Medulla oblongata (tissue), 1 donor: Measurements from ENCODE around the gene JAZF1.

Experiments used
- DNase-seq: peaks from one replicate; pipeline ENCODE4 v3.0.0-alpha.2; 2015; ENCODE audit errors: extremely low spot score

Gene JAZF1

DNA sequence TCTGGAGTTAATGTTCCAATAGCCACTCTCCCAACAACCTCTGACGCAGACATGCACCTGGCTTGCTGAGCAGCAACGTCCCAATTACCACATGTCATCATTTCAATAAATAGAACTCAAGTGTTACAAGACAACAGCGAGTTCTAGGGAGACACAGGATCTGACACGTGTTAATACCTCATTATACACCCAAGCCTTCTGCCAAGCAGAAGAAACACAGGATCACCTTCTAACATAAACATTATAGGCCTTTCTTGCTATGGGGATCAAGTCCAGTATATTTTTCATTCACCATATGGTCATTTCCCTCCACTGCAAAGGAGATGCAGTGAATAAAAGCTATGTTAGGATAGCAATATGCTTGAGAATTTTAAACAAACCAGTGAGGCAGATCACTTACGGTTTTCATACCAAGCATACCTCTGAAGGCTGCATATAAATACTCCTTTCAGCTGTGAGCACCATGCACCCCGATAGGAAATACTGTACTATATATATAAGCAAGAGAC lies 74.2 kb downstream of the JAZF1 start:
- DNase-seq = no peak

DNA sequence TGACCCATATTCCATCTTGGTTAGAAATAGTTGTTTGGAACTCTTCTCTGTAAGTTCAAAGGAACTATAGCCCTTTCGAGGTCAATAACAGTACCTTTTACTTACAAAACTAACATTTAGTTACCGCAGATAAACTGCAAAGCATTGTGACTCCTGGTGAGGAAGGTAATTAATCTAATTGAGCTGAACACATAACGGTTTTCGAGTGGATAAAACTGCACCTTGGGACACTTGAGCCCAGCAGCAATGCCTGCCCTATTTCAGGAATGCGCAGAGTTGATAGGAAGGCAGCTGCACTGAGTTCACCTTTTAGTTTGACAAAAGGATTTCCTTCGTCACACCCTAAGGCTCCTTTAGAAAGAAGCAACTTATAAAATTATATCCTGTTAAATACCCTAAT lies 75.4 kb downstream of the JAZF1 start:
- no peak for DNase-seq

DNA sequence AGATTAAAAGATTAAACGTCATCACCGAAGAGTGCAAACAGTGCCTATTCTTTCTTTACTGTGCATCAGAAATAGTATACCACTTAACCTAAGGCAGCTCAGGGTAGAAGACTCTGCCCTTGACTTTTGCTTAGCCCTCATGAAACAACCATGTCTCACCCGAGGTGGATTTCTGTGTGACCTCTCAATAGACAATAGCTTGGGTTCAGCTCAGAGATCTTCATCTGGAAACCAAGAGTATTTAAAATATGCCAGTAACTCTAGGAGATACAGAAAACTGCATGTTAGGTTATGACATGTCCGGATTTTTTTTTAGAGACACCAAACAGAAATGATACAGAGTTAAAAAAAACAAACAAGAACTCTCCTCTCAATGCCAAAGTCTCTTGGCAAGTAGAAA lies 75.8 kb downstream of the JAZF1 start:
- no peak for DNase-seq

DNA sequence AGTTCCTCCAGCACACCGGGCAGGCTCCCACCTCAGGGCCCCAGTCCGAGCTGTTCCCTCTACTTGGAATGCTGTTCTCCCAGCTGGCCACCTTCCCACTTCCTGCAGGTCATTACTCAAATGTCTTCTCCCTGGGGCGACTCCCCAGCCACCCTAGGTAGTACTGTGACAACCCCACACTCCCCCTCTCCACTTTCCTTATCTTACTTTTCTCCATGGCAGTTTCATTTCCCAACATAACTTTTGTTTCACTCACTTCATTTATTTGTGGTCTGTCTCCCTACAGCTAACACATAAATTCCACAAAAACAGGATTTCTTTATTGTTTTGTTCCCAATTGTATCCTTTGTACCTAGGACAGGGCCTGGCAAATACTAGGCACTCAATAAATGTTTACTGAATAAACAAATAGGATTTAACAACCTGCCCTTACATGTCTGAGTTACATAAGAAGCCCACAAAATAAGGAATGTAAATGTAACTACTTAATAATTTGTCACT lies 76.5 kb downstream of the JAZF1 start:
- no peak for DNase-seq

DNA sequence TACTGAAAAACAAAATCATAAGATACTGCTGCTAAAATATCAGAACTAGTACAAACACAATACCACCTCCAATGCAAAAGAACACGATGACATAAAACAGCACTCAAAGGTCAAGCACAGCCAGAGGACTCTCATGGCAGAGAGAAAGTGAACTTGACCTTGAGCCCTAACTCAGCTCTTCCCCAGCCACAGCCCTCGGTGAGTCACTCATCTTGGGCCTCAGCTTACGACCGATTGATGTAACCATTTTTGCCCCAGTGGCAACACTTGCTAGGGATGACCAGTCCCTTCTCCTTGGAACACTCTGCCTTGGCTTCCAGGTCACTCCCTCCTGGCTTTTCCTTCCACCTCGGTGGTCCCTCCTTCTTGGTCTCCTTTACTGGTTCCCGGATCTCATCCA lies 77.8 kb downstream of the JAZF1 start:
- no peak for DNase-seq

DNA sequence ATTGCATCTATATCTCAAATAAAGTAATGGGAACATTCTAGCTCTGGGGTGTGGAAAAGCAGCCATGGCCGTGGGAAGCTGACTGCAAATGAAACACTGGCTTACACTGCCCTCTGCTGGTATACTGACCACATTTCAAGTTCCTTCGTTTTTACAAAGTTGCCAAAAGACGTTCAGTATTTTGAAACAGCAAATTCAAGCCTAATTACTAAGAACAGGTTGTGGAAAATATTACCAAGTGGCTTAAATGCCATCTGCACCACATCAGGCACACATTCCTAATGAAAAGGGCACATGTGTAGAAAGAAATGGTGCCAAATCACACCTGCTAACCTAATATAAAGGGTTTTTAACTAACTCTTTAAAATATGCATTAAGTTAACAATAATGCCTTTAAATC lies 83.9 kb downstream of the JAZF1 start:
- peak; percentile 82 for DNase-seq

DNA sequence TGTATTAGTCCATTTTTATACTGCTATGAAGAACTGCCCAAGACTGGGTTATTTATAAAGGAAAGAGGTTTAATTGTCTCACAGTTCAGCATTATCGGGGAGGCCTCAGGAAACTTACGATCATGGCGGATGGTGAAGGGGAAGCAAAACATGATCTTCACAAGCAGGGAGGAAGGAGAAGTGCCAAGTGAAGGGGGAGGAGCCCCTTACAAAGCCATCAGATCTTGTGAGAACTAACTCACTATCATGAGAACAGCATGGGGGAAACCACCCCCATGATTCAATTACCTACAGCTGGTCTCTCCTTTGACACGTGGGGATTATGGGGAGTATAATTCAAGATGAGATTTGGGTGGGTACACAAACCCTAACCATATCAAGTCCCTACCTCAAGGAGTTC lies 85.4 kb downstream of the JAZF1 start:
- no peak for DNase-seq

DNA sequence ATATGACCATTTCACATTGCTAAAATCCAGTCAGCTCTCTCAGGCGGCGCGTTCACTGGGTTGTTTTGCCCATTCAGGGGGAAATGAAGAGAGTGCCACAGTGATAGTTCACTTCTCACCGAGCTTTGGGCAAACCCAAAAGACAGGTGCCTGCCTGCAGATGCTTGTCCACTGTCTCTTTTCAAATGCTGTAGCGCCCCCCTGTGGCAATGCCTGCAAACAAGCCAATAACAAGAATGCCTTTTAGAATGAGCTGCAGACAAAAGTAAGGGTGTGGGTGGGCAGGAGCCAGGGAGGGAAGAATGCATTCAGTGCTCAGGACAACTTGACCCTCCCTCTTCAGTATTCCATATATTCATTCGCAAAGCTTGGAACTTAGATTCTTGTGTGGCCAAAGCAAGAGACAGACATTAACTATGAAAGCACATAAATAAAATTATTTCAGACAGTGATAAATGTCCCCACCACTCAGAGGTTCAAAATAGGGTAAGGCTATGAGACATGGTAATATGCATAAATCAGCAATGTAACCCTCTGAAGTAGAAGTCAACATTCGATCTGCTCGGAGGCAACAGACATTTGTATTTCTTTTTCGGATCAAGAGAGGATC lies 86.9 kb downstream of the JAZF1 start:
- DNase-seq = peak; percentile 80

DNA sequence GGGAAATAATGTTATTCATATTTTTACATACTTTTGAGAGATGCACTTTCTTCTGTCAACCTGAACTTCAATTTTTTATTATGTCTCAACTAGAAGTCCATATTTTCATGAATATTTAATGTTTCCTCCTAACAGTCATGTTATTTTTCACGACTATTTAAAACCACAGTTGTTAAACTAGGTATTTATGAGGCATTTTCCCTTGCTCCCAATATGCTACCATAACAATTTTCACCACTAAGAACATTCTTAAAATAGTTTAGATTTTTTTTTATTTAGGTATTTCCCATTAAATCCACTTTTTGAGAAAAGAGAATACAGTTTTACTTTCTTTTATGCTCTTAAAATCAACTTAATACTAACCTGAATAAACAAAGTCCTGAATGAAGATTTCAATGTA lies 89.4 kb downstream of the JAZF1 start:
- DNase-seq = no peak

DNA sequence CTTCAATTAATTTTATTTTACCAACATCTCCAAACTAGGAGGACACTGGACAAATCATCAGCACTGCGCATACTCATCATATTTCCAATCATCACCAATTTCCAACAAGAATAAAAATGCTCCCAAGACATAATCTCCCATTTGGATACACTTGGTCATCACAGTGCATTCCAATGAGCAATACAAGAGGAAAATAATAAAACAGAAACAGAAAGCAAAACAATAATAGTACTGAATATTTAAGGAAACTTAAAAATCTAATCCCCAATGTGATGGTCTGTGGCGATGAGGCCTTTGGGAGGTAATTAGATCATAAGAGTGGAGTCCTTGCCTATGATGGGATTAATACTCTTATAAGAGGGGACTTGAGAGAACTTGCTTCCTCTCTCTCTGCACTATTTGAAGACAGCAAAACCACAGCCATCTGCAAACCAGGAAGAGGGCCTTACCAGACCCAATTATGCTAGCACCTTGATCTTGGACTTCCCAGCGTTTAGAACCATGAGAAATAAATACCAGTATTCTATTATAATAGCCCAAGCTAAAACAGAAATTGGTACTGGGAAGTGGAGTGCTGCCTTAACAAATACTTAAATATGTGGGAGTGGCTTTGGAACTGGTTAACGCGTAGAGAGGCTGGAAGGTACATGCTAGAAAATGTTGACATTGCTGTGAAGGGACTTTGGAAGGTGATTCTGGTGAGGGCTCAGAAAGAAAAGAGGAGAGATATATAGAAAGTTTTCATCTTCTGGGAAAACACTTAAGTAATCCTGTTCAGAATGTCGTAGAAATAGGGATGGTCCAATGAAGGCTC lies 91.5 kb downstream of the JAZF1 start:
- DNase-seq = no peak

DNA sequence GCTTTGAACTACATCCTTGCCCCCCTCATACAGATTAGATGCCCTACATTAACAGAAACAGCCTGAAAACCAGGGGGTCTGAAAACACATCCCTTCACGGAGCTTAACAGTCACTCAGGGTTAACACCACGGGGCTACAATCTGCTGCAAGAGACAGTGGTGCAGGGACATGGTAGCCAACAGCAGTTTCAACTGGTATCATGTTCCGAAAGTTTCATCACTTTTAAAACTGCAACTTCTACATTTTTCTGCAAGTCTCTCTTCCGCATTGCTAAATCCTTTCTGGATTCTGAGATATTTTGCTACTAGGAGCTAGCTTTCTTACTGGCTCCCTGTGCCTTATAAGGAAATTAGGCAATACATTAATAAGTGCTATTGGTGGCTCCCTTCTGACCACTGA lies 92.6 kb downstream of the JAZF1 start:
- no peak for DNase-seq

DNA sequence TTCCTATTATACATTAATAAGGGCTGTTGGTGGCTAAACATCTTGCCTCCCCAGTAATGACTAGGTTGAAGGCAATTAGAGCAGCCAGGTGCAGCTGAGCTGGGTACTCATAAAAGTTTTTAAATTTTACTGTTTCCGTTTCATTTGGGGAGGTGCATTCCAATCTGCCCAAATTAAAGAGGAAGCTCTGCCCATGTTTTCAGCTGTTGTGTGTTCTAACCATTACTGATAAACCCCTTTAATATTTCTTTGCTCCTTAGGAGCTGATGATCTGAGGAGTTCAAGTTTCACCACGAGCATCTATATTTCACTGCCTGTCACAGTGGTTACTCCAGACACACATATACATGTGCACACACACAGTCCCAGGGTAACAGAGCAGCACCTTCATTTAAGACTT lies 94.4 kb downstream of the JAZF1 start:
- no peak for DNase-seq

DNA sequence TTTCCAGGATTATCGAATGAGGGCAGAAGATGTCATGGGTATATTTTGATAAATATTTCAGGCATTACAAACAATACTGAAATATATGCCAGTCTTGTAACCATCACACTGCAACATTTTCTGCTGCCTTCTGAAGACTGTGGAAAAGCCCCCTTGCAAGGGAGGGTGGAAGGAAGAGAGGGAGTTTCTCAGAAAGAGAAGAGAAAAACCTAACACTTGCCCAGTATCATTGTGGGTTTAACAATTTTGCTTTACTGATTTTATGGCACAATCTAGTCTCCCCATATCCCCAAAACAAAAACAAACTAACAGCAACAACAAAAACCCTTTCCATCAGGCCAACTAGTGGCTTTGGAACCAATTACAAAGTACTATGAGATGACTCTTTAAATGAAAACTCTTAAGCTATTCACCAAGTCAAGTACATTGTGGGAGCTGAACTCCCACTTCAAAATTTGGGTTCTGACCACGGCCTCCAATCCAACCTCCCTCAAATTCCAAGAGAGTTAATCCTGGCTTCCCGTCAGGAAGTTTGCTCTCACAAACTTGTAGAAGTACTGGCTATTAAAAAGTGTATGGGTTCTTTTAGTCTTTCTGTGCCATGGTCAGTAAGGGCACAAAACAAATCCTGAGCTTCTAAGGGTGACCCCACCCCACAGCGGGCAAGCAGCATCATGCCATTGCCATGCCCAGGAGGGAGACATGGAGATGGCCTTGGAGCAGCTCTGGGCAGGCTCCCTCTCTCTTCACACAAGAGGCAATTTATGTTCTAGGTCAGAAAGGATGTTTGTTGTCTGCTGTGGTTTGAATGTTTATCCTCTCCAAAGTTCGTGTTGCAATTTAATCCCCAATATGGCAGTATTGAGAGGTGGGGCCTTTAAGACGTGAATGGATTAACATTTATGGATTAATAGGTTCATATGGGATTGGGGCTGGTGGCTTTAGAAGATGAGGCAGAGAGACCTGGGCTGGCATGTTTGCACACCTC lies 96.3 kb downstream of the JAZF1 start:
- no peak for DNase-seq

DNA sequence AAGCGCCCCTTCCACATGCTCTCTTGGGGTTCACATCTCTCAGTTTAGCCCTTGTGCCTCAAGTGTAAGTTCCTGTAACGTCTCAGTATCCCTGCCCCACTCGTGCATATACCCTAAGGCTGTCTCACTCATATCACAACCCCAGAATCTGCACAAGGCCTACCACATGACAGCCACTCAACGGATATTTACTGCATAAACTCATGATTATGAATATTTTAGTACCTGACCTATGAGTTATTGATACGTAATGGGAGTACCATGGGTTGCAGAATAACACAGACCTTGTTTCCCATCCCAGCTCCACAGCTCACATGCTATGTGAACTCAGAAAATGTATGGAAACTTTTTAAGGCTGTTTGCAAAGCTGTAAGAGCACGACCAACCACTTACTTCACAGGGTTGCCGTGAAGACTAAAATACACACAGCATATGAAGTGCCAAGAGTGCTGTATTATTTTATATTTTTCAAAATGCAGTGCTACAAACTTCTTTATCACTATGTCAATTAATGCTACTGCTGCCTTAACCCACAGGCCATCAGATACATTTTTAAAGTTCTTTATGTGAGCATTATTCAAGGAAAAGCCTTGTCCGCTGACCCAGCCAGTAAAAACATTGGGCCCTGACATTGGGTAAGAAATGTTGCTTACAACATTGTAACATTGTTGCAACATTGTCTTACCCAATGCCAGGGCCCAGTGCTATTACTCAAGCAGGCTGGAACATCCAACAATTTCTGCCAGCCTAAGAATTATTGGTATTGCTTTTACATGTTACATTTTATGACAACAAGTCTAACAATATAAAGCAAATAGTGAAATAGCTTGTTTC lies 97.2 kb downstream of the JAZF1 start:
- no peak for DNase-seq

DNA sequence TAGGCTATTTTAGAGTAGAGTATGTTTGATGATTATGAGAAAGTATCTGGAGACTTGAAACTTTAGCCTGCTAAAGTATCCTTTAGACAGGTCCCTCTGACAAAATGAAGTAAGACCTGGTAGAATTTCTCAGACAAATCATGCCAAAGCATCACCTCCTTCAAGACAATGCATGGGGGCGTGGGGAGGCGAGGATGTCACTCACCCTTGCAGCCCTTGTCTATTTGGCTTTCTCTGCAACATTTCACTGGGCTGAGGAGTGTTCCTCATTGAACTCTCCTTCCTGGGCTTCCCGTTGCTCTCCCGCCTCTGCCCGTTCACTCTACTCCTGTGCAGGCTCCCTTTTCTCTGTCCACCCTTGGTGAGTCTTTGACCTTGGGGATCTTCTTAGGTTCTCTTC lies 98.5 kb downstream of the JAZF1 start:
- DNase-seq = no peak

DNA sequence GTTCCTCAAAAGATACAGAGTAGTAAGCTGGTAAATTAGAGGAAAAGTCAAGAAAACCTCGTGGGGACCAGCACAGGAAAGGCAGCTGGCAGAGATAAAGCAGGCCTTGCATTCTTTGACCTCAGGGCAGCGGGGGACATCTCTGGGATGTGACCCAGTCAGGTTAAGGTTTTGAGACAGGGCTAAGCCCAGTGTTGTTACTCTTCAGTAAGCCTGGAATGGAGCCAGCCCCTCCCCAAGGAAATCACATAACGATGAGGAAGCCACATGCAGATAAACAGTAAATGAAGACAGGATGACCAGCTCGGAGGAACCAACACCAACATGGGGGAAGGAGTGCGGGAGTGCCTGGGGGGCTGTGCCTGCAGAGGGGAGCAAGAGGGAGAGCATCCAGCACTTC lies 99.6 kb downstream of the JAZF1 start:
- no peak for DNase-seq

DNA sequence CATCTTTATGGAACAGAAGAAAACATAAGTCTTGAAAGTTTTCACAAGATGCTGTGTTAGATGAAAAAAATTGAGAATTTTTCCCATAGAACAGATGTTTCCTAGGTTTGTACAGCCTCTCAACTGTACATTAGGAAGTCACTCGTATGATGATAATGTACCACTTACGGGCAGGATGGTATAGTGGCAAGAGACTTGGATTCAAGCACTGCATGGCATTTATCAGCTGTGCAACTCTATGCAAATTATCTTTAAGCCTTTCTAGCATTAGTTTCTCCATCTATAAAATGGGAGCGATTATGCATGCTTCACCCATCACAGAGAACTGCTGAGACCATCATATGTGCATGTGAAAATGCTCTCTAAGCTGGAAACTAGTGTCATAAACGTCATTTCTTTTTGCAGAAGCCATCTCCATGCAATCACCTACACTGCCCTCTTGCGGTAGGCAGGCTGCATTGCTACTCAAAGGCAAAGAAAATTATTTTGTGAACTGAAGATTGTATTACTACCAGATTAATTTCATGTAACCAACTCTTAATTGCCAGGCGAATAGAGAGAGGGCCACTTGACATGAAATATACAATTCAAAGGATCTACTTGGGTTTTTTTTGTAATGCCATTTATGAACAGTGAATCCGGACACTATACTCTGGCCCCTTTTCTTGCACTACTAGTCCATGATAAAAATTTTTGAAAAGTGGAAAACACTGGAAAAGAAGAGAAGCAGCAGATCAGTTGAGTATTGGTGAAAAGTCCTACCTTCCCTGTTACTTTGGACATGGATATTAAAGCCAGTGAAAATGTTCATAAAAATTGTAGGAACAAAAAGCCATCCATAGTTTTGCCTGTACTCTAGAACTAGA lies 102.3 kb downstream of the JAZF1 start:
- DNase-seq = peak; percentile 55

DNA sequence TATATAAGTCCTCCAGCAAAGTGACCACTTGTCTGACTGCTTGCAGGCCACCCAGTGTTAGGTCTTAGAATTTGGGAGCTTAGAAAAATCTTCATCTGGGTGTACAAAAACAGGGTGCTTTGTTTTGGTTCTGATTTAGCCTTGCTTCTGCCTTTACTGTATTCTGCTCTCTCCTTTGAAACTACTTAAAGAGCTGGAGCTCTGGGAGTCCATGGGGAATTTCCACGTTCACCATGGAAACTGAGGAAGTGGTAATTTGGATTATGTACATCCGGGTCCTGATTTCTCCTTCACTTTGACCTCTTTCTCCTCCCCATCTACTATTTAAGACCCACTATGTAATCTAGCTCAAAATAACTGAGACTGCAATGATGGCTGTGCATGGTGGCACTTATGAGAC lies 103.0 kb downstream of the JAZF1 start:
- no peak for DNase-seq

DNA sequence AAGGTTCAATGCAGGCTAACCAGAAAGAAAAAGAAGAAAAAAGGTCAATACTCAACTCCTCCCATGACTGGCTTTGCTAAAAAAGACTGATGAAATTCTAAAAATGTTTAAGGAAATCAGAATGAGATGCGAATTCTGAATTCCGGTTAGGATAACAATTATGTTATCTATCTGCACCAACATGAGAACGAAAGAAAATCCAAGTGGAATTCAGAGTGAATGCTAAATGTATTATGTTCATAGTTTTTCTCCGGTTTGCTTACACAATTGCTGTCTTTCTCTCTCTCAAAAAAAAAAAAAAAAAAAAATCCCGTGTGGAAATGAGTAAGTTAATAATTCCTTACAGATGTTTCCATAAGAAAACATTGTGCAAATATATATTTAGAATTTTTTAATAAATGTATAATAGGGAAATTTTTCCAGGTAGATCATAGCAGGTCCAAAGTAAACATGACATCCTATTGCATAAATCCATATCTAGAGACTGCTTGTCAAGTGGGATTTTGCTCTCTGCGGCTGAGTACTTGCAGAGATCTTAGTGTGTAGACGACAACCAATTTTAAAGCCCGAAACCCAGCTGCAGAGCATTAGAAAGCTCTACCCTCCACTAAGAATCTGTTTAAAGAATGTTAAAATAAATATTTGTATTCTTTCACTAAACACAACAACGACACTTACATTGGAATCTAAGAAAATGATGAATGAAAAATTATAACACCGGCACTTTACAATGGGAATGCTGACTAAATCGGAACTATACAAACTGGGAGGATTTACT lies 104.0 kb downstream of the JAZF1 start:
- DNase-seq = no peak
